ENCODE results near the gene SNX27.

DNA sequence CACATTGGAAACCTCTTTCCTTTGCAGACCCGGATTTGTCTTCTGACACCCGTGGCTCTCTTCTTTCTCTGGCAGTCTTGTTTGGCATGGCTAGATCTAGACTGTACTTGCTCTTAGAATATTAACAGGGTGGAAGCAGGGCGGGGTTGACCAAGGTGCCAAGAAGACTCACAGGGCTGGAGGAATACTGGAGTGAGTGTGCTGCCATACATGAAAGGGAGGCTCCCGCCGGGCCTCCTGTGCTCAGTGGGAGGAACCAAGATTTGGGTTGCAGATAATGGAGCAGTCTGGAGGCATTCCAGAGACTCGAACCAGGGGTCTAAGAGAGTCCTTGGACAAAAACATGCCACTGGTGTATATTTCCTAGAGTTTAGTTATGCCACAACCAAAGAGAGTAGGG, 27.6 kb upstream of the SNX27 start:
- TF ChIP-seq, protein P1, sequence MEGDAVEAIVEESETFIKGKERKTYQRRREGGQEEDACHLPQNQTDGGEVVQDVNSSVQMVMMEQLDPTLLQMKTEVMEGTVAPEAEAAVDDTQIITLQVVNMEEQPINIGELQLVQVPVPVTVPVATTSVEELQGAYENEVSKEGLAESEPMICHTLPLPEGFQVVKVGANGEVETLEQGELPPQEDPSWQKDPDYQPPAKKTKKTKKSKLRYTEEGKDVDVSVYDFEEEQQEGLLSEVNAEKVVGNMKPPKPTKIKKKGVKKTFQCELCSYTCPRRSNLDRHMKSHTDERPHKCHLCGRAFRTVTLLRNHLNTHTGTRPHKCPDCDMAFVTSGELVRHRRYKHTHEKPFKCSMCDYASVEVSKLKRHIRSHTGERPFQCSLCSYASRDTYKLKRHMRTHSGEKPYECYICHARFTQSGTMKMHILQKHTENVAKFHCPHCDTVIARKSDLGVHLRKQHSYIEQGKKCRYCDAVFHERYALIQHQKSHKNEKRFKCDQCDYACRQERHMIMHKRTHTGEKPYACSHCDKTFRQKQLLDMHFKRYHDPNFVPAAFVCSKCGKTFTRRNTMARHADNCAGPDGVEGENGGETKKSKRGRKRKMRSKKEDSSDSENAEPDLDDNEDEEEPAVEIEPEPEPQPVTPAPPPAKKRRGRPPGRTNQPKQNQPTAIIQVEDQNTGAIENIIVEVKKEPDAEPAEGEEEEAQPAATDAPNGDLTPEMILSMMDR (IDR thresholded peaks at IDR 0.05; ENCODE audit: extremely low read depth in 1 of 2, insufficient read depth in 1 of 2, low read depth in 1 of 2, low read length in 2 of 2), result no peak
- no peak for TF ChIP-seq POLR2AphosphoS5 (IDR thresholded peaks at IDR 0.05; ENCODE audit: insufficient read depth, low read depth, low read length)
- TF ChIP-seq EZH2 (IDR thresholded peaks at IDR 0.05; ENCODE audit: borderline replicate concordance, low read depth, low read length, severe bottlenecking), result no peak

All from endothelial cell of umbilical vein (primary cell).